ENCODE measurements around the gene ANKRD24.
"Not testable (repeated sequence)": the region's sequence is repeated elsewhere in the genome, so short reads cannot be mapped to it uniquely, and the experiment has no call there.

ANKRD24 gene

GRCh38 chr19:4267901-4268815 lies 85.7 kb downstream of the ANKRD24 start:
- DNase-seq (ENCODE audit: low read depth in 2 of 3, low spot score in 2 of 3): no peak

- DNase-seq (ENCODE audit: low read depth in 2 of 3, low spot score in 2 of 3): no peak
Measured at GRCh38 chr19:4268816-4269430, 86.4 kb downstream of the ANKRD24 start.

DNA sequence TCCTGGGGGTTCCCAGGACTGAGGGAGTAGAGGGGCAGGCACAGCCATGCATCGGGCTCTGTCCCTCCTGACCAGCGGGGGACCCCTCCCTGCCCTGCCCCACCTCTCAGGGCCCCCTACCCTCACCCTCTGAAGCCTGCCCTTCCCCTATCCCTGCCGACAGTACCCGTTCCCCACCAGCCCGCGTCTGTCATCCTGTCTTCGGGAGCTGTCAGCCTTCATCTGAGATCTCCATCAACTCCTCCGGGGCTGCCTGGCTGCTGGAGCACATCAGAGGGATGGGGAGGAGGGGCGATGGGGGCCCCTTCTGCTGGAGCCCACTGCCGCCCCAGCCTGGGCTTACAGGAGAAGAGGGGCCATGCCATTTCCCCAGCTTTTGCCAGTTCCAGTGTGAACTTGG lies 90.4 kb downstream of the ANKRD24 start:
- DNase-seq (ENCODE audit: low read depth in 2 of 3, low spot score in 2 of 3): no peak

GRCh38 chr19:4274321-4274686 lies 91.8 kb downstream of the ANKRD24 start:
- DNase-seq (ENCODE audit: low read depth in 2 of 3, low spot score in 2 of 3): not testable (repeated sequence)

All from activated CD8-positive, alpha-beta memory T cell treated with anti-CD3 and anti-CD28 coated beads for 48 hours (primary cell).